Measurements from ENCODE around the gene DEUP1.

The DEUP1 gene

GRCh38 chr11:93323747-93324146 lies 6.8 kb upstream of the DEUP1 start:
- 0 out of 2 replicates have a peak, but pooled peaks cover 5% of the 10 kb centered on the region for H3K9me3 ChIP-seq (ENCODE audit: insufficient read depth, low read length)
- no peaks in the 10 kb centered on the region for H4K20me1 ChIP-seq (ENCODE audit: low read depth, low read length)
- H3K27ac ChIP-seq (ENCODE audit: low read depth, low read length), result no peak overlapping the region
- no peaks in the 10 kb centered on the region for H3K36me3 ChIP-seq (ENCODE audit: low read length)
- TF ChIP-seq CTCF (IDR thresholded peaks at IDR 0.05; ENCODE audit: insufficient read depth, low read length, poor library complexity, severe bottlenecking), result no peak
- TF ChIP-seq EZH2phosphoT487 (conservative IDR thresholded peaks at IDR 0.05; ENCODE audit: low read length), result no peak
- no peaks in the 10 kb centered on the region for H3F3A ChIP-seq (ENCODE audit: insufficient read depth)
- H3K4me3 ChIP-seq (ENCODE audit: insufficient read depth, low read length, poor library complexity, severe bottlenecking), result no peak overlapping the region
- no peaks in the 10 kb centered on the region for H3K27me3 ChIP-seq (ENCODE audit: low read length)
- no peaks in the 10 kb centered on the region for H3K79me2 ChIP-seq (ENCODE audit: insufficient read depth, low read length)
- no peak overlapping the region for H3K4me2 ChIP-seq (ENCODE audit: low read depth, low read length, poor library complexity, severe bottlenecking)
- no peak overlapping the region for H2AFZ ChIP-seq (ENCODE audit: low read depth, low read length, severe bottlenecking)
- H3K9me2 ChIP-seq (replicated peaks; ENCODE audit: insufficient read depth, low read length), result no peaks in the 10 kb centered on the region; the same call in 1 of the 2 replicates
- no peak overlapping the region for H3K9ac ChIP-seq (ENCODE audit: low read length)

- Histone ChIP-seq H3K4me3 (ENCODE audit: insufficient read depth, low read length, poor library complexity, severe bottlenecking) (no peak overlapping the region), H3K9me3 (ENCODE audit: insufficient read depth, low read length) (no peaks in the 10 kb centered on the region), H3K27ac (ENCODE audit: low read depth, low read length) (no peak overlapping the region), H3K9ac (ENCODE audit: low read length) (no peak overlapping the region), H3F3A (ENCODE audit: insufficient read depth) (no peaks in the 10 kb centered on the region), H3K9me2 (replicated peaks; ENCODE audit: insufficient read depth, low read length) (no peaks in the 10 kb centered on the region; the same call in 1 of the 2 replicates), H4K20me1 (ENCODE audit: low read depth, low read length) (no peaks in the 10 kb centered on the region), H2AFZ (ENCODE audit: low read depth, low read length, severe bottlenecking) (no peak overlapping the region), H3K27me3 (ENCODE audit: low read length) (no peaks in the 10 kb centered on the region), H3K4me2 (ENCODE audit: low read depth, low read length, poor library complexity, severe bottlenecking) (no peak overlapping the region), H3K36me3 (ENCODE audit: low read length) (no peaks in the 10 kb centered on the region), H3K79me2 (ENCODE audit: insufficient read depth, low read length) (no peaks in the 10 kb centered on the region)
- TF ChIP-seq CTCF (IDR thresholded peaks at IDR 0.05; ENCODE audit: insufficient read depth, low read length, poor library complexity, severe bottlenecking) (no peak), EZH2phosphoT487 (conservative IDR thresholded peaks at IDR 0.05; ENCODE audit: low read length) (no peak)
Measured at GRCh38 chr11:93324500-93324899, 6.0 kb upstream of the DEUP1 start.

GRCh38 chr11:93326681-93327080 lies 3.9 kb upstream of the DEUP1 start:
- H3K27me3 ChIP-seq (ENCODE audit: low read length), result no peaks in the 10 kb centered on the region
- no peak overlapping the region for H3K9ac ChIP-seq (ENCODE audit: low read length)
- no peaks in the 10 kb centered on the region for H3K9me3 ChIP-seq (ENCODE audit: insufficient read depth, low read length)
- H2AFZ ChIP-seq (ENCODE audit: low read depth, low read length, severe bottlenecking), result no peak overlapping the region
- H3K79me2 ChIP-seq (ENCODE audit: insufficient read depth, low read length), result no peaks in the 10 kb centered on the region
- no peaks in the 10 kb centered on the region for H3F3A ChIP-seq (ENCODE audit: insufficient read depth)
- no peaks in the 10 kb centered on the region for H3K36me3 ChIP-seq (ENCODE audit: low read length)
- H4K20me1 ChIP-seq (ENCODE audit: low read depth, low read length), result no peaks in the 10 kb centered on the region
- no peak for TF ChIP-seq EZH2phosphoT487 (conservative IDR thresholded peaks at IDR 0.05; ENCODE audit: low read length)
- no peak for TF ChIP-seq CTCF (IDR thresholded peaks at IDR 0.05; ENCODE audit: insufficient read depth, low read length, poor library complexity, severe bottlenecking)
- no peak overlapping the region for H3K4me3 ChIP-seq (ENCODE audit: insufficient read depth, low read length, poor library complexity, severe bottlenecking)
- no peaks in the 10 kb centered on the region; the same call in 1 of the 2 replicates for H3K9me2 ChIP-seq (replicated peaks; ENCODE audit: insufficient read depth, low read length)
- H3K27ac ChIP-seq (ENCODE audit: low read depth, low read length), result no peak overlapping the region
- H3K4me2 ChIP-seq (ENCODE audit: low read depth, low read length, poor library complexity, severe bottlenecking), result no peak overlapping the region
